ENCODE measurements around the gene PEX7. TPM values are rescaled to one million over a fixed set of nuclear protein-coding genes. Genes with fewer than 3 reads are reported as not detected.
"Not testable (repeated sequence)": the region's sequence is repeated elsewhere in the genome, so short reads cannot be mapped to it uniquely, and the experiment has no call there.

Gene PEX7
- total RNA-seq, 2 donors from 2014 or later: 11.3 to 12.7 TPM

DNA sequence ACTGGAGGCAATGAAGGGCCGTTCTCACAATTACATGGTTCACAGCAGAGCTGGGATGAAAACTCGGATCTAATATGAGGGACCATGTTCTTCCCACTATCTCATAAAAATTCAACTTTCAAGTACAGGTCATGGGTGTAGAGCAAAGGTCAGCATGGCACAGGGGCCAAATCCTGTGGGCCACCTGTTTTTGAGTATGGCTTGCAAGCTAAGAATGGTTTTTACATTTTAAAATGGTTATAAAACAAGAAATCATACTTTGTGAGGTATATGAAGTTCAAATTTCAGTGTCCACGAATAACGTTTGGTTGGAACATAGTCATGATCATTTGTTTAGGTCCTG is 34.7 kb upstream of the PEX7 start:
- no peak for DNase-seq
- H3K9me3 ChIP-seq: no peaks in the 10 kb centered on the region
- no peak overlapping the region for H3K4me3 ChIP-seq
- no peaks in the 10 kb centered on the region for H3K36me3 ChIP-seq
- no peak overlapping the region for H3K9ac ChIP-seq (ENCODE audit: low read depth in 2 of 2, low read length in 2 of 2)
- peaks cover 11% of the 10 kb centered on the region for H3K4me1 ChIP-seq
- intact Hi-C loops (cut with DNase I): no loop called here
- TF ChIP-seq, protein P1, sequence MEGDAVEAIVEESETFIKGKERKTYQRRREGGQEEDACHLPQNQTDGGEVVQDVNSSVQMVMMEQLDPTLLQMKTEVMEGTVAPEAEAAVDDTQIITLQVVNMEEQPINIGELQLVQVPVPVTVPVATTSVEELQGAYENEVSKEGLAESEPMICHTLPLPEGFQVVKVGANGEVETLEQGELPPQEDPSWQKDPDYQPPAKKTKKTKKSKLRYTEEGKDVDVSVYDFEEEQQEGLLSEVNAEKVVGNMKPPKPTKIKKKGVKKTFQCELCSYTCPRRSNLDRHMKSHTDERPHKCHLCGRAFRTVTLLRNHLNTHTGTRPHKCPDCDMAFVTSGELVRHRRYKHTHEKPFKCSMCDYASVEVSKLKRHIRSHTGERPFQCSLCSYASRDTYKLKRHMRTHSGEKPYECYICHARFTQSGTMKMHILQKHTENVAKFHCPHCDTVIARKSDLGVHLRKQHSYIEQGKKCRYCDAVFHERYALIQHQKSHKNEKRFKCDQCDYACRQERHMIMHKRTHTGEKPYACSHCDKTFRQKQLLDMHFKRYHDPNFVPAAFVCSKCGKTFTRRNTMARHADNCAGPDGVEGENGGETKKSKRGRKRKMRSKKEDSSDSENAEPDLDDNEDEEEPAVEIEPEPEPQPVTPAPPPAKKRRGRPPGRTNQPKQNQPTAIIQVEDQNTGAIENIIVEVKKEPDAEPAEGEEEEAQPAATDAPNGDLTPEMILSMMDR (IDR thresholded peaks at IDR 0.05): no peak
- H3K27ac ChIP-seq: peak overlapping the region; percentile 56
- H3K27me3 ChIP-seq: no peaks in the 10 kb centered on the region

DNA sequence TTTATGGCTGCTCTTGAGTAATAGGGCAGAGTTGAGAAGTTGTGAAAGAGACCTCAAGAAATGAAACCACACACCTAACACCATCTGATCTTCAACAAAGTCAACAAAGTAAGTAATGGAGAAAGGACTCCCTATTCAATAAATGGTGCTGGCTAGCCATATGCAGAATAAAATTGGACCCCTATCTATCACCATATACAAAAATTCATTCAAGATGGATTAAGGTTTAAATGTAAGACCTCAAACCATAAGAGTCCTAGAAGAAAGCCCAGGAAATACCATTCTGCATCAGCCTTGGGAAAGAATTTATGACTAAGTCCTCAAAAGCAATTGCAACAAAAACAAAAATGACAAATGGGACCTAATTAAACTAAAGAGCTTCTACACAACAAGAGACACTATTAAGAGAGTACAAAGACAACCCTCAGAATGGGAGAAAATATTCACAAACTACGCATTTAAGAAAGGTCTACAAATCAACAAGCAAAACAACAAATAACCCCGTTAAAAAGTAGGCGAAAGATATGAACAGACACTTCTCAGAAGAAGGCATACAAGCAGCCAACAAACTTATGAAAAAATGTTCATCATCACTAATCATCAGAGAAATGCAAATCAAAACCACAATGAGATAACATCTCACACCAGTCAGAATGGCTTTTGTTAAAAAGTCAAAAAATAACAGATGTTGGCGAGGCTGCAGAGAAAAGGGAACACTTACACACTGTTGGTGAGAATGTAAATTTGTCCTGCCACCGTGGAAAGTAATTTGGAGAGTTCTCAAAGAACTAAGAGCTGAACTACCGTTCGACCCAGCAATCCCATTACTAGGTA is 34.1 kb upstream of the PEX7 start:
- intact Hi-C loops (cut with DNase I): no loop called here
- TF ChIP-seq, protein P1 (IDR thresholded peaks at IDR 0.05): no peak
- H3K9ac ChIP-seq (ENCODE audit: low read depth in 2 of 2, low read length in 2 of 2): no peak overlapping the region
- H3K27me3 ChIP-seq: no peaks in the 10 kb centered on the region
- no peak for DNase-seq
- no peaks in the 10 kb centered on the region for H3K36me3 ChIP-seq
- no peak overlapping the region for H3K4me3 ChIP-seq
- no peaks in the 10 kb centered on the region for H3K9me3 ChIP-seq
- peaks cover 11% of the 10 kb centered on the region for H3K4me1 ChIP-seq
- peak overlapping the region; percentile 56 for H3K27ac ChIP-seq

DNA sequence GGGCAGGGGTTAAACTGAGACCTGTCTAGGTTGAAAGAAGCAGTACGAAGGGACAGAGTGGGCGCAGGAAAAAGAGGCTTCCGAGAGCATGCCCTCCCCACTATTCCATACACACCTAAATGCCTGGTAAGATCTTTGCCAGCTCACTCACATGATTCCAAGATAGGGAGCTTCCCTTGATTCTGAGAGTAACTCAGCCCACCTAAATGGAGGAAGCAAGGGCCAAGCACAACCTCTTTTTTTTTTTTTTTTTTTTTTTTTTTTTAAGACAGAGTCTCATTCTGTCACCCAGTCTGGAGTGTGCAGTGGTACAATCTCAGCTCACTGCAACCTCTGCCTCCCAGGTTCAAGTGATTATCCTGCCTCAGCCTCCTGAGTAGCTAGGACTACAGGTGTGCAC is 33.0 kb upstream of the PEX7 start:
- intact Hi-C loops (cut with DNase I); H3K4me3 ChIP-seq; H3K4me1 ChIP-seq; H3K27me3 ChIP-seq; H3K9ac ChIP-seq (ENCODE audit: low read depth in 2 of 2, low read length in 2 of 2); H3K36me3 ChIP-seq; H3K27ac ChIP-seq; H3K9me3 ChIP-seq; DNase-seq: not testable (repeated sequence)

DNA sequence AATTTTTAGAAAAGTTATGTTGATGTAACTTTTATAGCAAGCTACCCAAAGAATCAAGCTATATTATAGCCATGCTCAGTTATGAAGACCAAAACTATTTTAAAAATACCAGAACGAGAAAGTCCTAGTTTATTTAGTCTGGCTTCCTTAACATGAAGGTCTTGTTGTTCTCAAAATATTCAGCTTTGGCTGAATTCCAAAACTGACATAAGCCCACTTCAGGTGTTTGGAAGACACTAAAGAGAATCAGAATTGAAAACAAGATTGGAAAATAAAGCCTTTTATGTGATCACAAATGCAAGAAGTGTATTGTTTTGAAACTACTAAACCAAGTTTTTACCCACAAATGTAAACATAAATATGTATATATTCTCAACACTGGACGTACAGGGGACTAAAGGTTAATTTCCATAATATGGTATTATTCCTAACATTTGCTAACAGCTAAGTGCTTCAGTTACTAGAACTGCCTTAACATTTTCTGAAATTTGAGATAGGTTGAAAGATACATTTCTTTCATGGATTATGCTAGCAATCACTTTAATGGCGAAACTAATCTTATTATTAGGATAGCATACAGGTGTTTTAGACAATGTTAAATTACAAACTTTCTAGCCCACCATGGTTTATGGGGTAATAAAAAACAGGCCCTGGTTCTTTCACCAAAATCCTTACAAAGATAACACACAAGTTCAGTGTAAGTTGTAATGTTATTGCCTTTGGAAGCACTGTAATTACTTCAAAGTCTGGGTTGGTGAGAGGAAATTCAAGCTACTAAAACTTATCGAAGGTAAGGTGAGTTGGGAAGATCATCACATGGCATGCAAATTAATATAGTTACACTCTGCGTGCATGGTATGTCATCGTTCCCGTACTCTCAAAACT is 31.7 kb upstream of the PEX7 start:
- H3K9me3 ChIP-seq: no peaks in the 10 kb centered on the region
- intact Hi-C loops (cut with DNase I): loop anchor here (5.0 kb wide), 1 partner anchor 208 kb away; no protein-coding TSS in a partner anchor
- peak overlapping the region; percentile 98 for H3K27ac ChIP-seq
- DNase-seq: no peak
- H3K27me3 ChIP-seq: no peaks in the 10 kb centered on the region
- TF ChIP-seq, protein P1 (IDR thresholded peaks at IDR 0.05): no peak
- H3K9ac ChIP-seq (ENCODE audit: low read depth in 2 of 2, low read length in 2 of 2): peak overlapping the region in 1 of 2 donors; percentile 96
- no peaks in the 10 kb centered on the region for H3K36me3 ChIP-seq
- H3K4me1 ChIP-seq: peaks cover 2% of the 10 kb centered on the region
- H3K4me3 ChIP-seq: peak overlapping the region; percentile 90

DNA sequence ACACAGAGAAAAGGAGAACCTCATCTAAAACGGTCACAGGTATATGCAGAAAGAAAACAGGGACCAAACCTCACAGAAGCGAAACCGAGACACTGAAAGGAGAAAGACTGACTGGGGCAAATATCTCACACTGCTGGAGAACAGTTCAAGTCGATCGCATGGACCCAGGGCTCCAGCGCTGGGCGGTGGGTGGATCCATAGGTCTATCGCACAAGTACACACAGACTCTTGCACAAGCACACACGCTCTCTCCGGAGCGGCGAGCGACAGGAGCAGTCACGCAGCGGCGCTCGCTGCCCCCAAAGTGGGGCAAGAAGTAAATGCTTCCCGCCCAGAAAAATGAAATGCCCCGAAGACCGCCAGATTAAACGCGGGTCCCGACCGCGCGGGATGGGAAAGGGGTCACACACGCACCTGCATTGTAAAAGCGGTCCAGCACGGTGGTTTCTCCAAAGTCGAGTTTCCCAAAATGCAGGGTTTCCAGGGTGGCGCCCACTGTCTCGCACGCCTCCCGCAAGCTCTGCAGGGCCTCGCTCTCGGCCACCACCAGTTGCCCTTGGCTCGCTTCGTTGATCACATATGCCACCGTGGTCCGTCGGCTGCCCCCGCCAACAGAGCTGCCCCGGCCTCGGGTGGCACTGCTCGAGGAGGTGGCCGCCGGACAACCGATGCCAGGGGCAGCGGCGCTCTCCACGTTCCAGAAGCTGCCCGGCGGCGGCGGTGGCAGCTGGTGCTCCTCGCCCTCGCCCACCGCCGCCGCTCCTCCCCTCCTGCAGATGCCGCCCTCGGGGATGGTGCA is 30.9 kb upstream of the PEX7 start:
- Histone ChIP-seq H3K4me1 (peaks cover 2% of the 10 kb centered on the region), H3K9ac (ENCODE audit: low read depth in 2 of 2, low read length in 2 of 2) (peak overlapping the region; percentile 96 to 99), H3K36me3 (no peaks in the 10 kb centered on the region), H3K4me3 (peak overlapping the region; percentile 90), H3K9me3 (no peaks in the 10 kb centered on the region), H3K27me3 (no peaks in the 10 kb centered on the region), H3K27ac (peak overlapping the region; percentile 98)
- intact Hi-C loops (cut with DNase I): loop anchor here (2.0 to 5.0 kb wide), 2 partner anchors 147 to 209 kb away; no protein-coding TSS in a partner anchor
- peak; percentile 80 for DNase-seq
- TF ChIP-seq, protein P1 (IDR thresholded peaks at IDR 0.05): no peak

Measured in colonic mucosa (tissue), 4 donors.